NB4 (cell line): ENCODE results near the gene SLAMF7.
"Not testable (repeated sequence)": the region's sequence is repeated elsewhere in the genome, so short reads cannot be mapped to it uniquely, and the experiment has no call there.

Experiments
- DNase-seq: peaks from one replicate; pipeline ENCODE4 v3.0.0; 2010; ENCODE audit warnings: low read depth
- H3K4me3 ChIP-seq: one replicate; pipeline ENCODE4 v1.5.1; 2011; ENCODE audit warnings: mild to moderate bottlenecking, low read depth, low read length, moderate library complexity
- MYC ChIP-seq: IDR thresholded peaks from 2 replicates; pipeline ENCODE4 v1.6.1; 2011; ENCODE audit warnings: low read depth, low read length
- POLR2A ChIP-seq: IDR thresholded peaks from 2 replicates; pipeline ENCODE4 v1.6.1; 2011; ENCODE audit warnings: mild to moderate bottlenecking; ENCODE audit not compliant: insufficient read length; ENCODE audit errors: extremely low read depth
- TF ChIP-seq, protein P1 (sequence below): IDR thresholded peaks from 2 replicates; pipeline ENCODE4 v1.6.1; 2011; ENCODE audit warnings: low read depth, low read length
- TF ChIP-seq, protein P2 (sequence below): IDR thresholded peaks from one replicate; pipeline ENCODE4 v1.5.1; 2012; ENCODE audit warnings: low read depth, low read length

SLAMF7 gene

DNA sequence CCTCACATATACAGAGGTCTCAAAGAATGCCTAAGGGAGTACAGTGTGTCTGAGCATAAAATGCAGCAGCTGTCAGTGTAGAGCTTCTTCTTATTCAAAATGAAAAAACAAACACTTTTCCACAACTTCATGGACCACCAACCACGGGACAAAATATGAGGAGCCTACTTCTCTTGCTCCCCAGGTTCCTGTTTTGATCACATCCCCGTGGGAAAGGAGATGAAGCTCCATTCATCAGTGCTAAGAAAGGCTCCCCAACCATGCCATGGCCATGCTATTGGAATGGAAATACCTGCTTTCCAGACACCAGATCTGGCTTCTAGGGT lies 27.8 kb upstream of the SLAMF7 start:
- DNase-seq = no peak
- H3K4me3 ChIP-seq = peak overlapping the region; percentile 40
- TF ChIP-seq, protein P1, sequence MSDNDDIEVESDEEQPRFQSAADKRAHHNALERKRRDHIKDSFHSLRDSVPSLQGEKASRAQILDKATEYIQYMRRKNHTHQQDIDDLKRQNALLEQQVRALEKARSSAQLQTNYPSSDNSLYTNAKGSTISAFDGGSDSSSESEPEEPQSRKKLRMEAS = no peak
- no peak for TF ChIP-seq MYC
- TF ChIP-seq POLR2A = no peak
- TF ChIP-seq, protein P2, sequence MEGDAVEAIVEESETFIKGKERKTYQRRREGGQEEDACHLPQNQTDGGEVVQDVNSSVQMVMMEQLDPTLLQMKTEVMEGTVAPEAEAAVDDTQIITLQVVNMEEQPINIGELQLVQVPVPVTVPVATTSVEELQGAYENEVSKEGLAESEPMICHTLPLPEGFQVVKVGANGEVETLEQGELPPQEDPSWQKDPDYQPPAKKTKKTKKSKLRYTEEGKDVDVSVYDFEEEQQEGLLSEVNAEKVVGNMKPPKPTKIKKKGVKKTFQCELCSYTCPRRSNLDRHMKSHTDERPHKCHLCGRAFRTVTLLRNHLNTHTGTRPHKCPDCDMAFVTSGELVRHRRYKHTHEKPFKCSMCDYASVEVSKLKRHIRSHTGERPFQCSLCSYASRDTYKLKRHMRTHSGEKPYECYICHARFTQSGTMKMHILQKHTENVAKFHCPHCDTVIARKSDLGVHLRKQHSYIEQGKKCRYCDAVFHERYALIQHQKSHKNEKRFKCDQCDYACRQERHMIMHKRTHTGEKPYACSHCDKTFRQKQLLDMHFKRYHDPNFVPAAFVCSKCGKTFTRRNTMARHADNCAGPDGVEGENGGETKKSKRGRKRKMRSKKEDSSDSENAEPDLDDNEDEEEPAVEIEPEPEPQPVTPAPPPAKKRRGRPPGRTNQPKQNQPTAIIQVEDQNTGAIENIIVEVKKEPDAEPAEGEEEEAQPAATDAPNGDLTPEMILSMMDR = no peak

DNA sequence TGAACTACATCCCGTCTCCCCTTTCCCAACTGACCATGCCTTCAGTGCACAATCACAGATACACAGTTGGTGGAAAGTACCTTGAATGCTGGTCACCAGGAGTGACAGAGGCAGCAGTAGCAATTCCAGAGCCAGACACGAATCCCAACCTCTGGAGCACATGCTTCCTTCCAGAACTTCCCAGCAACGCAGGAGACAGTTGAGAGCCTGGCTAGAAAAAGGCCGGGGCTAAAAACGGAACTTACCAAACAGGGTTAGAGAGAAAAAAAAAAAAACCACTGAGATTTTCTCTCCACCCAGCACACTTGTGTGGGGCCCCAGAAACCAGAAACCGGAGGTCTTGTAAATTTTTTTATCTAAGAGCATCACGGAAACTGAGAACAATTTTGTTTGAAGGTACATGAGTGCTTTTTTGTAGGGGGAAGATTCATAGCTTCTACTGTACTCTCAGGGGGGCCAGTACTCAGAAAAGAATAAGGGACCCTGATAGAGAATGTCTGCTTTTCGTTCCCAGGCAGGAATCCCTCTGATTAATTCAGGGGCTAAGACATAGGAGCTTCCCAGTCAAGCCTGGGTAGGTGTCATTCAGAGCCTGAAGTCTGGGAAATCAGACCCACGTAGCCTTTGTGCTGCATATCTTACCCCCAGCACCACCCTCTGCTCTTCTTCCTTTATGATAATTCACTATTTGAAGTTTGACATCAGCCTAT lies 27.3 kb upstream of the SLAMF7 start, which contains the start of gene CD48:
CD48 (minus strand) TSS at position 221 of the 710 bp plus-strand sequence; CDS start at position 162, 59 bp downstream.
- peak within 1 kb of the TSS; percentile 40 for H3K4me3 ChIP-seq
- DNase-seq = peak; percentile 78
- 0 out of 2 replicates have a peak, but pooled peaks have one; percentile 18 for TF ChIP-seq MYC
- TF ChIP-seq, protein P2 = no peak

DNA sequence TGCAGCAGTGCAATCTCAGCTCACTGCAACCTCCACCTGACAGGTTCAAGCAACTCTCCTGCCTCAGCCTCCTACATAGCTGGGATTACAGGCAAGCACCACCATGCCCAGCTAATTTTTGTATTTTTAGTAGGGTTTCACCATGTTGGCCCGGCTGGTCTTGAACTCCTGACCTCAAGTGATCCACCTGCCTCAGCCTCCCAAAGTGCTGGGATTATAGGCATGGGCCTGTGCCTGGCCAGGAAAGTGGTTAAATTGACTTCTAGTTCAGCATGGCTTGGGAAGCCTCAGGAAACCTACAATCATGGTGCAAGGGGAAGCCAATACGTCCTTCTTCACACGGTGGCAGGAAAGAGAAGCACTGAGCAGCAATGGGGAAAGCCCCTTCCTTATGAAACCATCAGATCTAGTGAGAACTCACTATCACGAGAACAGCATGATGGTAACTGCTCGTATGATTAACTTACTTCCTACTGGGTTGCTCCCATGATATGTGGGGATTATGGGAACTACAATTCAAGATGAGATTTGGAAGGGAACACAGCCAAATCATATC lies 26.4 kb upstream of the SLAMF7 start:
- peak; percentile 50 for DNase-seq

DNA sequence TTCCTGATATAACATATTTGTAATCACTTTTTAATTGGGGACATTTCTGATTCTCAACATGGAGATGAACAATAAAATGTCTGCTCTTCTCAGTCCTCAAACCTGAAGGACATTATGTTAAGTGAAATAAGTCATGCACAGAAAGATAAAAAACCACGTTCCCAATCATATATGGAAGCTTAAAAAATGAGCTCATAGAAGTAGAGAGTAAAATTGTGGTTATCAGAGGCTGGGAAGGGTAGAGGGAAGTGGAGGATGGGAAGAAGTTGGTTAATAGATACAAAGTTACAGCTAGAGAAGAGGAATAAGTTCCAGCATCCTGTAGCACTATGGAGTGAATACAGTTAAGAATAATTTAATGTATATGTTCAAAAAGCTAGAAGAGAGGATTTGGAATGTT lies 25.9 kb upstream of the SLAMF7 start:
- no peak overlapping the region for H3K4me3 ChIP-seq
- DNase-seq = peak; percentile 13
- TF ChIP-seq, protein P1 = no peak
- TF ChIP-seq POLR2A (no peak), MYC (no peak)
- TF ChIP-seq, protein P2 = no peak

More for the DNA sequence above, 26.4 kb upstream of the SLAMF7 start:
- H3K4me3 ChIP-seq = not testable (repeated sequence)

DNA sequence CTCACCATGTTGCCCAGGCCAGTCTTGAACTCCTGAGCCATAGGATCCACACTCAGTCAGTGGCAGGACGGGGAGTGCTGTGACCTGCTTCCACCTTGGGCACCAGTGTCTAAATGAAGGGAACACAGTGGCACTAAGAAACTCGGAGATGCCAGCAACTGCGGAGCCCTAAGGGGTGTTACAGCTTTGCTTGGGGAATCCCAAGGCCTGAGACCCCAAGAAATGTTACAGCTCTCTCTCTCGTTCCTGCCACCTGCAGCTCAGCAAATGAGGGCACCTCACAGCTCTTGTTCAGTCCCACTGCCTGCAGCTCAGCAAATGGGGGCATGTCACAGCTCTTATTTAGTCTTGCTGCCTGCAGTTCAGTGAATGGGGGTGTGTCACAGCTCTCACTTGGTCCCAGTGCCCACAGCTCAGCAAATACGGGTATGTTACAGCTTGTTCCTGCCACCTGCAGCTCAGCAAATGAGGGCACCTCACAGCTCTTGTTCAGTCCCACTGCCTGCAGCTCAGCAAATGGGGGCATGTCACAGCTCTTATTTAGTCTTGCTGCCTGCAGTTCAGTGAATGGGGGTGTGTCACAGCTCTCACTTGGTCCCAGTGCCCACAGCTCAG lies 24.9 kb upstream of the SLAMF7 start:
- not testable (repeated sequence) for H3K4me3 ChIP-seq, DNase-seq

DNA sequence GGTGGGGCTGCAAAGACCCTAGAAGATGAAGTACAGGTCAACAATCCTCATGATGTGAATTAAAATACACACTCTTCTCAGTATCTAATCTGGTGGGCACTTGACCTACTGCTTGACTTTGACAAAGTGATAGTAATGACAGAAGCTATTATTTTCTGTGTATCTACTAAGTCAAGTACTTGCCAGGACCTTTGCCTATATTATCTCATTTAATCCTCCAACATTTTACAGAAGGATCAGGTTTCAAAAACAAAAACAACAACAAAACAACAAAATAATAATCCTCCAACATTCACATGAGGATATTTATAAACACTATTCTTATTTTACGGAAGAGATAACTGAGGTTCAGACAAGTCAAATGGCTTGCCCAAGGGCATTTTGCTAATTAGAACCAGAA lies 23.0 kb upstream of the SLAMF7 start:
- TF ChIP-seq, protein P1 = no peak
- TF ChIP-seq POLR2A (no peak), MYC (no peak)
- TF ChIP-seq, protein P2 = no peak
- no peak for DNase-seq
- no peak overlapping the region for H3K4me3 ChIP-seq

DNA sequence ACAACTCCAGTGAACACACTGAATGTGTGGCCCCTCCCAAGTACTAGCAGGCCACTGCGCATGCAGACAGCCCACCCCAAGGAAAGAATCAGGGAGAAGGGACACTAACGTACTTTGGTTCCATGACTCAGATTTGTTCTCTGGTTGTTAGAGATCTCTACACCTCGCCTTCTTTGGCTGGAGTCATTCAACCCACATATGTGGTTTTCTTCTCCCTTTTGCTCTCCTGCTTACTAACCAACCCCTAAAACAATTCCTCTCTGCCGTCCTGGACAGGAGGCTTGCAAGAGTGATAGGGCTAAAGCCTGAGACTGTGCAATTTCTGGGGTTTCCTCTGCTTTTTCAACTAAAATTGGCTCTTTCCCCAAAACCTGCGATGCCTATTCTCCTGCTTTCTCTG lies 21.7 kb upstream of the SLAMF7 start:
- no peak overlapping the region for H3K4me3 ChIP-seq
- TF ChIP-seq, protein P1 = no peak
- TF ChIP-seq, protein P2 = no peak
- TF ChIP-seq POLR2A = no peak
- TF ChIP-seq MYC = no peak
- no peak for DNase-seq
